ENCODE results near the gene FAM124B. TPM values are rescaled to one million over a fixed set of nuclear protein-coding genes. Genes with fewer than 3 reads are reported as not detected.

Gene FAM124B
- total RNA-seq, 4 donors from 2014 or later: 0.41 to 0.95 (median 0.60) TPM; not detected in 1

GRCh38 chr2:224426656-224427055 lies 24.7 kb upstream of the FAM124B start:
- 75 to 80% methylated on average over 2 to 3 of the region's 3 CpGs for WGBS, 2 donors (ENCODE audit: low coverage in 1 of 2)
- no peaks in the 10 kb centered on the region for H3K36me3 ChIP-seq
- H3K27me3 ChIP-seq: no peaks in the 10 kb centered on the region
- no peak for DNase-seq
- intact Hi-C loops (cut with DNase I; ENCODE audit: low total_unique reads) (no loop called here), in situ Hi-C loops (cut with MboI; ENCODE audit: low pct_ligation_motif_present in 1 of 4, low pct_unique_long_range_greater_than_20kb in 1 of 4, low sequenced_read_pairs in 3 of 4) (no loop called here)
- H3K4me1 ChIP-seq: no peaks in the 10 kb centered on the region
- TF ChIP-seq CTCF (IDR thresholded peaks at IDR 0.05) (no peak), POLR2AphosphoS5 (IDR thresholded peaks at IDR 0.05) (no peak), EP300 (IDR thresholded peaks at IDR 0.05; ENCODE audit: low read depth) (no peak), POLR2A (IDR thresholded peaks at IDR 0.05) (no peak)
- no peaks in the 10 kb centered on the region for H3K9me3 ChIP-seq
- H3K27ac ChIP-seq: no peak overlapping the region
- no peak overlapping the region for H3K4me3 ChIP-seq

- 58 to 92% methylated on average over 2 of the region's 2 CpGs for whole genome bisulfite sequencing, 2 donors (ENCODE audit: low coverage in 1 of 2)
- no peaks in the 10 kb centered on the region for H3K27me3 ChIP-seq
- H3K9me3 ChIP-seq: no peaks in the 10 kb centered on the region
- intact Hi-C loops (cut with DNase I; ENCODE audit: low total_unique reads): no loop called here
- no peaks in the 10 kb centered on the region for H3K36me3 ChIP-seq
- no peak for DNase-seq
- no peak overlapping the region for H3K27ac ChIP-seq
- in situ Hi-C loops (cut with MboI; ENCODE audit: low pct_ligation_motif_present in 1 of 4, low pct_unique_long_range_greater_than_20kb in 1 of 4, low sequenced_read_pairs in 3 of 4): no loop called here
- no peaks in the 10 kb centered on the region for H3K4me1 ChIP-seq
- TF ChIP-seq CTCF (IDR thresholded peaks at IDR 0.05) (no peak), POLR2AphosphoS5 (IDR thresholded peaks at IDR 0.05) (no peak), EP300 (IDR thresholded peaks at IDR 0.05; ENCODE audit: low read depth) (no peak), POLR2A (IDR thresholded peaks at IDR 0.05) (no peak)
- H3K4me3 ChIP-seq: no peak overlapping the region
Observed at GRCh38 chr2:224421065-224421464, 19.2 kb upstream of the FAM124B start.

- no peaks in the 10 kb centered on the region for H3K27me3 ChIP-seq
- H3K4me3 ChIP-seq: no peak overlapping the region
- H3K4me1 ChIP-seq: no peaks in the 10 kb centered on the region
- DNase-seq: no peak
- WGBS, 2 donors (ENCODE audit: low coverage in 1 of 2): 83 to 95% methylated on average over 1 to 4 of the region's 4 CpGs
- H3K27ac ChIP-seq: no peak overlapping the region
- TF ChIP-seq POLR2A (IDR thresholded peaks at IDR 0.05) (no peak), EP300 (IDR thresholded peaks at IDR 0.05; ENCODE audit: low read depth) (no peak), POLR2AphosphoS5 (IDR thresholded peaks at IDR 0.05) (no peak), CTCF (IDR thresholded peaks at IDR 0.05) (no peak)
- H3K36me3 ChIP-seq: no peaks in the 10 kb centered on the region
- intact Hi-C loops (cut with DNase I; ENCODE audit: low total_unique reads) (no loop called here), in situ Hi-C loops (cut with MboI; ENCODE audit: low pct_ligation_motif_present in 1 of 4, low pct_unique_long_range_greater_than_20kb in 1 of 4, low sequenced_read_pairs in 3 of 4) (no loop called here)
- H3K9me3 ChIP-seq: no peaks in the 10 kb centered on the region
Observed at GRCh38 chr2:224417947-224418346, 16.0 kb upstream of the FAM124B start.

- intact Hi-C loops (cut with DNase I; ENCODE audit: low total_unique reads): no loop called here
- Histone ChIP-seq H3K4me3 (no peak overlapping the region), H3K4me1 (no peaks in the 10 kb centered on the region), H3K27ac (no peak overlapping the region), H3K9me3 (no peaks in the 10 kb centered on the region), H3K27me3 (no peaks in the 10 kb centered on the region), H3K36me3 (no peaks in the 10 kb centered on the region)
- 77 to 100% methylated on average over 1 of the region's 1 CpG for WGBS, 2 donors (ENCODE audit: low coverage in 1 of 2)
- TF ChIP-seq POLR2AphosphoS5 (IDR thresholded peaks at IDR 0.05) (no peak), POLR2A (IDR thresholded peaks at IDR 0.05) (no peak), CTCF (IDR thresholded peaks at IDR 0.05) (no peak)
- no peak for DNase-seq
- in situ Hi-C loops (cut with MboI; ENCODE audit: low pct_ligation_motif_present in 1 of 4, low pct_unique_long_range_greater_than_20kb in 1 of 4, low sequenced_read_pairs in 3 of 4): no loop called here
Observed at GRCh38 chr2:224417361-224417729, 15.4 kb upstream of the FAM124B start.
